H9 (cell line): ENCODE measurements around the gene TTF2. TPM values are rescaled to one million over a fixed set of nuclear protein-coding genes. Genes with fewer than 3 reads are reported as not detected.

Experiments used
- DNase-seq: peaks from one replicate; pipeline ENCODE4 v3.0.0-alpha.2; 2017
- H2AFZ ChIP-seq: one replicate; pipeline ENCODE4 v1.6.1; 2013; ENCODE audit warnings: mild to moderate bottlenecking, low read length, control low read depth, moderate library complexity
- H2AK5ac ChIP-seq: 2 replicates; pipeline ENCODE4 v1.6.1; 2013; ENCODE audit warnings: low read length, control low read depth, mixed read lengths; ENCODE audit not compliant: insufficient read length
- H2BK120ac ChIP-seq: one replicate; pipeline ENCODE4 v1.6.1; 2013; ENCODE audit warnings: low read depth, mild to moderate bottlenecking, low read length, control low read depth, inconsistent platforms; ENCODE audit not compliant: poor library complexity, severe bottlenecking
- H2BK12ac ChIP-seq: 2 replicates; pipeline ENCODE4 v1.6.1; 2013; ENCODE audit warnings: low read length, control low read depth, mixed read lengths, low read depth; ENCODE audit not compliant: insufficient read length
- H2BK15ac ChIP-seq: 2 replicates; pipeline ENCODE4 v1.6.1; 2013; ENCODE audit warnings: low read depth, low read length, control low read depth
- H2BK20ac ChIP-seq: one replicate; pipeline ENCODE4 v1.6.1; 2013; ENCODE audit warnings: low read depth, mild to moderate bottlenecking, low read length, control low read depth, inconsistent platforms; ENCODE audit not compliant: poor library complexity, severe bottlenecking
- H2BK5ac ChIP-seq: 2 replicates; pipeline ENCODE4 v1.6.1; 2013; ENCODE audit warnings: low read length, control low read depth, mixed read lengths; ENCODE audit not compliant: insufficient read length
- H3K14ac ChIP-seq: 2 replicates; pipeline ENCODE4 v1.6.1; 2013; ENCODE audit warnings: low read length, control low read depth; ENCODE audit not compliant: insufficient read depth
- H3K18ac ChIP-seq: 2 replicates; pipeline ENCODE4 v1.6.1; 2013; ENCODE audit warnings: low read depth, mild to moderate bottlenecking, mixed read lengths, low read length, control low read depth; ENCODE audit not compliant: insufficient read length
- H3K23ac ChIP-seq: 2 replicates; pipeline ENCODE4 v1.6.1; 2013; ENCODE audit warnings: low read length, control low read depth, mixed read lengths, low read depth; ENCODE audit not compliant: insufficient read length
- H3K23me2 ChIP-seq: 2 replicates; pipeline ENCODE4 v1.6.1; 2013; ENCODE audit warnings: low read depth, mild to moderate bottlenecking, mixed read lengths, low read length, control low read depth; ENCODE audit not compliant: insufficient read length, poor library complexity, severe bottlenecking
- H3K27ac ChIP-seq: 2 replicates; pipeline ENCODE4 v1.5.1; 2013; ENCODE audit warnings: low read length, control low read depth, mixed read lengths, low read depth; ENCODE audit not compliant: insufficient read length
- H3K27me3 ChIP-seq: 2 replicates; pipeline ENCODE4 v1.6.1; 2013; ENCODE audit warnings: low read length, control low read depth, inconsistent platforms; ENCODE audit not compliant: insufficient read depth
- H3K4ac ChIP-seq: 2 replicates; pipeline ENCODE4 v1.6.1; 2013; ENCODE audit warnings: low read depth, mild to moderate bottlenecking, control low read depth, inconsistent platforms, low read length, moderate library complexity
- H3K4me1 ChIP-seq: 2 replicates; pipeline ENCODE4 v1.6.1; 2013; ENCODE audit warnings: low read length, control low read depth, inconsistent platforms; ENCODE audit not compliant: insufficient read depth
- H3K4me2 ChIP-seq: 2 replicates; pipeline ENCODE4 v1.6.1; 2013; ENCODE audit warnings: low read length, control low read depth, mixed read lengths; ENCODE audit not compliant: insufficient read length, insufficient read depth
- H3K56ac ChIP-seq: 2 replicates; pipeline ENCODE4 v1.6.1; 2013; ENCODE audit warnings: low read depth, mild to moderate bottlenecking, mixed read lengths, low read length, control low read depth; ENCODE audit not compliant: insufficient read length
- H3K79me1 ChIP-seq: 2 replicates; pipeline ENCODE4 v1.6.1; 2013; ENCODE audit warnings: low read depth, mild to moderate bottlenecking, moderate library complexity, low read length, control low read depth, inconsistent platforms; ENCODE audit not compliant: insufficient read depth, poor library complexity, severe bottlenecking
- H3K79me2 ChIP-seq: 2 replicates; pipeline ENCODE4 v1.6.1; 2013; ENCODE audit warnings: low read length, control low read depth, inconsistent platforms; ENCODE audit not compliant: insufficient read depth
- H3K9ac ChIP-seq: 2 replicates; pipeline ENCODE4 v1.6.1; 2013; ENCODE audit warnings: low read length, control low read depth, mixed read lengths; ENCODE audit not compliant: insufficient read length; ENCODE audit errors: extremely low read depth
- H3K9me3 ChIP-seq: one replicate; pipeline ENCODE4 v1.6.1; 2013; ENCODE audit warnings: low read depth, low read length, inconsistent platforms; ENCODE audit not compliant: control insufficient read depth
- H3T11ph ChIP-seq: one replicate; pipeline ENCODE4 v1.6.1; 2013; ENCODE audit warnings: mild to moderate bottlenecking, low read length, control low read depth, inconsistent platforms
- H4K20me1 ChIP-seq: one replicate; pipeline ENCODE4 v1.6.1; 2013; ENCODE audit not compliant: control insufficient read depth, insufficient read length, insufficient read depth
- H4K5ac ChIP-seq: 2 replicates; pipeline ENCODE4 v1.6.1; 2013; ENCODE audit warnings: low read depth, mild to moderate bottlenecking, mixed read lengths, low read length, control low read depth; ENCODE audit not compliant: insufficient read length
- H4K8ac ChIP-seq: replicated peaks from 2 replicates; pipeline ENCODE4 v1.6.1; 2013; ENCODE audit warnings: low read length, control low read depth, mixed read lengths, low read depth; ENCODE audit not compliant: insufficient read length
- H4K91ac ChIP-seq: 2 replicates; pipeline ENCODE4 v1.6.1; 2013; ENCODE audit warnings: low read depth, mild to moderate bottlenecking, moderate library complexity, mixed read lengths, low read length, control low read depth; ENCODE audit not compliant: insufficient read length
- H3K27ac Mint-ChIP-seq, 3 experiments: 2 replicates in 2 of 3; 3 replicates in 1 of 3; pipeline ENCODE4 v1.8.0; 2020 to 2021; ENCODE audit warnings: mixed read lengths in 3 of 3, mild to moderate bottlenecking in 1 of 3, moderate library complexity in 1 of 3
- H3K27me3 Mint-ChIP-seq: 2 replicates; pipeline ENCODE4 v1.8.0; 2021; ENCODE audit warnings: low read depth, mild to moderate bottlenecking, moderate library complexity, mixed read lengths
- H3K36me3 Mint-ChIP-seq, 3 experiments: 2 replicates in 2 of 3; 3 replicates in 1 of 3; pipeline ENCODE4 v1.8.0; 2020 to 2021; ENCODE audit warnings: low read depth in 3 of 3, mixed read lengths in 3 of 3; ENCODE audit not compliant: insufficient read depth in 1 of 3
- H3K4me1 Mint-ChIP-seq, 2 experiments: 2 replicates each; pipeline ENCODE4 v1.8.0; 2020; ENCODE audit warnings: mixed read lengths in 2 of 2
- H3K4me3 Mint-ChIP-seq, 2 experiments: 2 replicates in 1 of 2; 3 replicates in 1 of 2; pipeline ENCODE4 v1.8.0; 2020 to 2021; ENCODE audit warnings: mild to moderate bottlenecking in 2 of 2, mixed read lengths in 2 of 2, moderate library complexity in 1 of 2
- H3K9me3 Mint-ChIP-seq, 2 experiments: 2 replicates in 1 of 2; 3 replicates in 1 of 2; pipeline ENCODE4 v1.8.0; 2020; ENCODE audit warnings: mild to moderate bottlenecking in 2 of 2, mixed read lengths in 2 of 2, moderate library complexity in 1 of 2
- CTCF ChIP-seq: fragments of 200-600 bp; sonication (generic); conservative IDR thresholded peaks from 3 replicates; pipeline ENCODE4 v1.8.0; 2021; ENCODE audit warnings: antibody characterized with exemption, mild to moderate bottlenecking
- WGBS: extraction: QIAGEN DNeasy Blood & Tissue Kit; methylation state at CpG from one replicate; pipeline ENCODE4 v1.1.7; 2013; ENCODE audit warnings: missing lambda C conversion rate, low lambda C conversion rate, mixed read lengths; ENCODE audit not compliant: insufficient read length; ENCODE audit errors: extremely low coverage; 5-methylcytosine and 5-hydroxymethylcytosine counted together
- total RNA-seq: library from RNA; stranded (reverse); gene quantifications from 2 replicates; pipeline ENCODE4 v1.2.1, GENCODE V29; 2021

The TTF2 gene
- total RNA-seq, 1 experiment from 2014 or later = 86.4 TPM

DNA sequence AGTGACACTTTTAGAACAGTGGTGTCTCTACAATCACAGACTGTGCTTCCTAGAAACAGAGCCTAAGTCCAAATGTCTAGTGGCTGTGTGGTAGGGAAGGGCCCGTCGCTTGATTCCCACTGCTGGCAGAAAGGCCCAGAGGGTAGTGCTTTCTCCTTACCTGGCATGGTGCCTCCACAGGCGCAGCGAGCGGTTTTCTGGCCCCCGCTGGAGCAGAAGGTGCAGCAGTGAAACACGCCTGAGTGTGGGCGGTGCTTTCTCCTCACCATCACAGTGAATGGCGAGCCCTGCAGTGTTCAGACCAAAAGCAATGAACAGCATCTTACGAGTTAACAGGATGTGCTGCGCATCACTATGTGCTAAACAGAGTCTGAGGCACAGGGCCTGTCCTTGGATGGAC lies 53.1 kb downstream of the TTF2 start:
- no peak overlapping the region for H3K9ac ChIP-seq

More for the DNA sequence above, 53.1 kb downstream of the TTF2 start:
- Mint-ChIP-seq H3K4me3 (no peak overlapping the region), H3K27me3 (no peaks in the 10 kb centered on the region), H3K36me3 (peaks cover 28 to 73% (median 63%) of the 10 kb centered on the region in 3 experiments; a peak in 6 of 7 replicates), H3K27ac (no peak overlapping the region; a peak in 2 of 7 replicates), H3K4me1 (peaks cover 12 to 13% of the 10 kb centered on the region in 2 experiments), H3K9me3 (no peaks in the 10 kb centered on the region)
- Histone ChIP-seq H3K79me1 (no peaks in the 10 kb centered on the region), H3K23ac (no peak overlapping the region), H4K91ac (no peak overlapping the region), H3K56ac (no peak overlapping the region), H3K27ac (no peak overlapping the region), H3K9me3 (no peaks in the 10 kb centered on the region), H3K18ac (no peak overlapping the region), H2BK15ac (no peak overlapping the region), H2BK12ac (no peak overlapping the region), H3K14ac (no peak overlapping the region), H2BK20ac (no peak overlapping the region), H4K20me1 (no peaks in the 10 kb centered on the region), H3K79me2 (no peaks in the 10 kb centered on the region), H3K4ac (no peak overlapping the region), H4K8ac (no peak overlapping the region), H3K4me2 (no peak overlapping the region), H3T11ph (no peak overlapping the region), H2AFZ (no peak overlapping the region), H4K5ac (no peak overlapping the region), H2BK5ac (no peak overlapping the region), H2BK120ac (no peak overlapping the region), H2AK5ac (no peak overlapping the region), H3K27me3 (no peaks in the 10 kb centered on the region), H3K23me2 (no peaks in the 10 kb centered on the region), H3K4me1 (peaks cover 4% of the 10 kb centered on the region; the same call in 1 of the 2 replicates)
- no CpG with 5 or more reads among the region's 11 CpGs for WGBS
- TF ChIP-seq CTCF = no peak
- DNase-seq = no peak
